DOHH2 (cell line): ENCODE measurements around the gene WWTR1.

ENCODE experiments used
- CTCF ChIP-seq: fragments of 200-600 bp; sonication (generic); IDR thresholded peaks from one replicate; pipeline ENCODE4 v1.5.1; 2014; ENCODE audit warnings: antibody characterized with exemption, mild to moderate bottlenecking, low read depth, low read length; ENCODE audit not compliant: poor library complexity, severe bottlenecking
- EZH2phosphoT487 ChIP-seq: fragments of 200-600 bp; sonication (generic); IDR thresholded peaks from 2 replicates; pipeline ENCODE4 v1.6.1; 2017; ENCODE audit warnings: borderline replicate concordance, mild to moderate bottlenecking, antibody characterized with exemption, low read length, moderate library complexity, mixed read lengths

GRCh38 chr3:149650828-149651227, 7.0 kb downstream of the WWTR1 start:
- TF ChIP-seq CTCF (no peak), EZH2phosphoT487 (no peak)
